Measurements from ENCODE around the gene TEX35.
"Not testable (repeated sequence)": the region's sequence is repeated elsewhere in the genome, so short reads cannot be mapped to it uniquely, and the experiment has no call there.

The TEX35 gene

GRCh38 chr1:178495158-178495557 lies 17.8 kb upstream of the TEX35 start:
- no peak for DNase-seq

DNA sequence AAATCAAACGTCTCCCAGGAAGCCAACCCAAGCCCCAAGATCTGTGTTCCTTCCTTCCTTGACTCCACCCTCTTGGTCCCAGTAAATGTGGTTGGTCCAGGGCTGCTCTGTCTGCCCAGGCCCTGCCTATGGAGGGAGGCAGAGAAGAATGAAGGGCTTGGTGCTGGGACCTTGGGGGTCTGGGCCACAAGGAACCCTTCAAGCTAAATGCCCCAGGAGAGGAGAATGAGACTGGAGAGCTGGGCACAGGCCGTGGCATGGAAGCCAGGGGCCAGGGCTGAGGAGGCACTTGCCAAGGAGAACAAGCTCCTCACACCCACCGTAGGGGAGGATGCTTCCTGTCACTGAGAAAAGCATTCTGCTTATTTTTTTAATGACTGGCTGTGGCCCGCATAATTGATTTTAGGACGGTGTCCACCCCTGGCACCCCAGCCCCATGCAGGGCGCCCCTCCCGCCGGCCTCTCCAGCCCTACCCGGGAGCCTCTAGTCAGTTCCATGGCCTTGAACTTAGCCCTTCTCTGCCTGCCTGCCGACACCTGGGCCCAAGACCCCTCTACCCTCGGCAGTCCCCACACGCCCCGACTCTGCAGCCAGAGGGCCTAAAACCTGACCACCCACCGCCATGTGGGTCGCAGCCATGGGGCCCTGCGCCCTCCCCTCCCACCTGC lies 17.0 kb upstream of the TEX35 start:
- DNase-seq = no peak

DNA sequence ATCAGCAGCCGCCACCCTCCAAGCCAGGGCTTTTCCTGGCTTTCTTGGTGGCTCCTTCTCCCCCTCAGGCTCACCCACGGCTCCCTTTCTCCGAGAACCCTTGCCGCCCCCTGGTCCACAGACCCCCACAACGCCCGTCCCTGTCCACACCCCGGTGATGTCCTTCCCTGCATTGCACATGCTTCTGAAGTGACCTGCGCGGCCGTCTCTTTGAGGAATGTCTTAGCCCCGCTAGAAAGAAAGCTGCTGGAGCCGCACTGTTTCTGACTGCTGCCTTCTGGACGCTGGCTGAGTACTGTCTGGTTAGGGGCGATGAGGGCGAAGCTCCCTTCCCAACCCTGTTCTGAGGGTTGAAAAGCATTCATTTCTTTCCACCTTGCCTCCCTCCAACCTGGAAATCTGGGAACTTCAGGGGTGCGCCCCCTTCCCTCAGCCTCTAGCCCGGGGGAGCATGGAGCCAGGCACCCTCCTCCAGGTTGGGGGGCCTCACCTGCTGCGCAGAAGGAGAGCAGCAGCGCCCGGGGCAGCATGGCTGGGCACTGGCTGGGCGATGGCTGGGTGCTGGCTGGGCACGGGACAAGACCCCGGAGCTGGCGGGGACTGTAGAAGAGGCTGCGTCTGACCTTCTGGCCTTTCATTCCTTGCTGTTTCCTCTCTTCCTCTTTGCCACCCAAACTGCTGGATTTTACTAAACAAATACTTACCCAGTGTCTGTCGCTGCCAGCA lies 16.3 kb upstream of the TEX35 start, which contains the start of gene CLEC20A:
Gene CLEC20A (minus strand): TSS at position 555 of the 726 bp plus-strand sequence. CDS start 25 bp downstream, at position 530.
- no peak for DNase-seq

- no peak for DNase-seq
Measured at GRCh38 chr1:178497903-178498478, 14.9 kb upstream of the TEX35 start.

DNA sequence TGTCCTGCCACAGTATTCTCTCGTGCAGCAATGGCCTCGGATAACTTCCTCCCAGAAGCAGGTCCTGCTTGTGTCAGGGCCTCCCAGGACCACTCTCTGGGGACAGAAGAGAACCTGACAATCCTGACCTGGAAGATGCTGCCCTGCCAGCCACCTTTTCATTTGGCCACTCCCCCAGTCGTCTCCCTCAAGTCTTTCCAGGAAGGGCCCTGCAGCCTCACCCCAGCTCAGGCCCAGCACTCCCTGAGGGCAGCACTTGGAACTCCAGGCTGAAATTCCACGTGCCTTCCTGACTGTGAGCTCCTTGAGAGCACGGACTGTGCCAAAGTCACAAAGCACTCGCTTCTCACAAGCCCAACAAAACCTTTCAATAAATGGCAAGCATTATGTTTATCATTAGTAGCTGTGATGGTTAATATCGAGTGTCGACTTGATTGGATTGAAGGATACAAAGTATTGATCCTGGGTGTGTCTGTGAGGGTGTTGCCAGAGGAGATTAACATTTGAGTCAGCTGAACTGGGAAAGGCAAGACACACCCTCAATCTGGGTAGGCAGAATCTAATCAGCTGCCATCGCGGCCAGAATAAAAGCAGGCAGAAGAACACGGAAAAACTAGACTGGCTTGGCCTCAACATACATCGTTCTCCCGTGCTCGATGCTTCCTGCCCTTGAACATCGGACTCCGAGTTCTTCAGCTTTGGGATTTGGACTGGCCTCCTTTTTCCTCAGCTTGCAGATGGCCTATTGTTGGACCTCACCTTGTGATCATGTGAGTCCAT lies 13.8 kb upstream of the TEX35 start:
- DNase-seq = no peak

DNA sequence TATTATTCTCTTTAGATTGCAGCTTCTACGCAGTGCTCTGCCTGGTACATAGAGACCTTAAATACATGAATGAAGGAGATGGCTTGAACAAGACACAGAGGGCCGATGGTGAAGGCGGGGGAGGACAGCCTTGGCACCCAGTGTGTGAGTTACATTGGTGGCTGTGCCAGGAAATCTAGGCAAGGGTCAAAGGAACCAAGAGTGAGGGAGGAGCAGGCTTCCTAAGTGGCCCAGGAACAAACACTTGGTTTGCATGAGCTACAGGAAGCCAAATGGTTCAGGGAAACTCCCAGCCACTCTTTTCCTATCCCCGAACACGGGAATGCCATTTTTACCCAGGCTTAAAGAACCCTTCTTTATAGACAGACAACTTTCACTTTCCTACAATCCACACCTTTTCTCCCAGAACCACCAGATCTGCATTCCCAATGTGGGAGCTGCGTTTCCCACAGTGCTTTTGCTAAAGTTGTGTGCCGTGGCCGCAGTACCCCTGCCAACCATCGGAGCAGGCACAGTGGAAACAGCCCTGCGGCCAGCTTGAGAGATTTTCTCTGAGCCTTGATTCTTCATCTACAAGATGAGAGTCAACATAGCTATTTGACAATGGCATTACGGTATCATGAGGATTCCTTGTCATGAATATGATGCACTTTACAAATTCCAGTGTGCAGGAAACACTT lies 12.7 kb upstream of the TEX35 start:
- DNase-seq = no peak

- no peak for DNase-seq
Measured at GRCh38 chr1:178500936-178501554, 11.9 kb upstream of the TEX35 start.

DNA sequence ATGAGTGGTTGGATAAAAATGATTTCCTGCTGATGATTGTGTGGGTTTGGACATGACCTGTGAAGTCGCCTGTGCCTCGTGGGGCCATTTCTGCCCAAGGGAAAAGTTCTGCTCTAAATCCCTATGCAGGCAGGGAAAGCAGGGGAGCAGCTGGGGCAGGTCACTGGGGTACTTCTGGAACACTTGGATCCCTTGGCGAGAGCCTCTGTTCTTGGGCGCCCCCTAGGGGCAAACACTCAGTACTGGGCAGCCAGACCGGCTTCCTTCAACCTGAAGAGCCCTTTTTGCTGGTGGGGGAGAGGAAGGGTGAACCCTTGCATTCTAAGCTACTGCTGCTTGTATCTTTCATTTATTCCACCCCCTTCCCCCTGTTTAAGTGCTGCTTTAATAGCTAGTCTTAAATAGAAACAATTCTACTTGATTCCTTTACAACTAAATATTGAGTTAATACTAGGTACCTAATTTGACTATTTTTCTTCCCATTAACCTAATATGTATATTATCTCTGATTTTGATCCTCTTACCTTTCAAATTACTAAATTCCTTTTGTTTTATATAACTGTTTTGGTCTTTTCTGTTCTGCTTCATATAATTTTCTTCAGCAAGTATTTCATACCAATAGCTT lies 11.1 kb upstream of the TEX35 start:
- DNase-seq = peak; percentile 48

DNA sequence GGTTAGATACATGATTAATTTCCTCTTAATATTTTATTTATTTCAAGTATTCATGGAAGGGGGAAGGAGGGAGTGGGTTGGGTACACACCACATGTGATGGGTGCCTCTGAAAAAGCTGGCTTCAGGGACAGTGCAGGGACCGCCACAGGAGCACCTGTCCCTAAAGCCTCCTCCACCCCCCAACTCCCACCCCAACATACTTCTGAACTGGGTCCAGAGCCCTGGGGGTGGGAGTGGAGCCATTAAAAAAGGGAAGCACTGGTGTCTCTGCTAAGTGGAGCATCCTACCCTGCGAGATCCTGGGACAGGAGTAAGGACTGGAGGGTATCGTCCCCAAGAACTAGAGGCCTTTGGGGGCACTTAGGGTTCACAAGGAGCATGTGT lies 10.6 kb upstream of the TEX35 start:
- DNase-seq = no peak

- DNase-seq = no peak
Measured at GRCh38 chr1:178502856-178503255, 10.1 kb upstream of the TEX35 start.

- DNase-seq = not testable (repeated sequence)
Measured at GRCh38 chr1:178503316-178503715, 9.6 kb upstream of the TEX35 start.

GRCh38 chr1:178503849-178504248 lies 9.1 kb upstream of the TEX35 start:
- no peak for DNase-seq

GRCh38 chr1:178504286-178504685 lies 8.6 kb upstream of the TEX35 start:
- DNase-seq = no peak

DNA sequence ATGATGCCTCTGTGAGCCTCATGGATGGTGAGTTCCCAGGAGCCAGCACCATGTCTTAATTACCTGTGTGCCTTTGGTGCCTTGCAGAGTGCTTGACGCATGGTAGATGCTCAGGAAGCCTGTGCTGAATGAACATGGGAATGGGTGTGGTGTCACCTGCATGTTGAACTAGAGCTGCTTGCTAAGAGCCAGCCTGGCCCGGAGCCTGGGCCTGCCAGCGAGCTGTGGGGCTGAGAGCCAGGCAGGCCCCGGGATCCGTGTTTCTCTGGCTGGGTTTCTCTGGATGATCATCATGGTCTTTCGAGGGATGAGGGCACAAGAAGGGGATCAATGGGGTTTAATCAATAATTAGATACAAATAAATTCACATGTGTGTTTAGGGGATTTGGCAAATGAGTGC lies 6.7 kb upstream of the TEX35 start:
- DNase-seq = no peak

DNA sequence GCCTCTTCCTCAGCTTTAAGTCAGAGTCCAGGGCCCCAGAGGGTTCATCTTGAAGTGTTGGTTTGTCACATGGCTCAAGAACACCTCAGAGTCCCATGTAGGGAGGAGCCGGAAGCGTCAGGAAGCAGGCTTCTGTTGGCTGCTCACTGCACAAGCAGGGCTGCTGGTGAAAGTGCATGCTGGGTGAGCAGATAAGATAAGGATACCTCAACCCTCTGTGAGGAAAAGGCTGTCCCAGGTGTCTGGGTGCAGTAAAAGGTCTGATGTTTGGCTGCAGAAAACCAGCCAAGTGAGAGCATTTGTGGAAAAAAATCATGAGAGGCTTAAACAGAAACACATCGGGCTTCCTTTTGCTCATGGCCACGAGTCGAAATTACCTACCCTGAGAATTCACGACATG lies 6.2 kb upstream of the TEX35 start:
- no peak for DNase-seq

GRCh38 chr1:178509414-178510007 lies 3.4 kb upstream of the TEX35 start:
- no peak for DNase-seq

- no peak for DNase-seq
Measured at GRCh38 chr1:178510155-178510554, 2.8 kb upstream of the TEX35 start.

DNA sequence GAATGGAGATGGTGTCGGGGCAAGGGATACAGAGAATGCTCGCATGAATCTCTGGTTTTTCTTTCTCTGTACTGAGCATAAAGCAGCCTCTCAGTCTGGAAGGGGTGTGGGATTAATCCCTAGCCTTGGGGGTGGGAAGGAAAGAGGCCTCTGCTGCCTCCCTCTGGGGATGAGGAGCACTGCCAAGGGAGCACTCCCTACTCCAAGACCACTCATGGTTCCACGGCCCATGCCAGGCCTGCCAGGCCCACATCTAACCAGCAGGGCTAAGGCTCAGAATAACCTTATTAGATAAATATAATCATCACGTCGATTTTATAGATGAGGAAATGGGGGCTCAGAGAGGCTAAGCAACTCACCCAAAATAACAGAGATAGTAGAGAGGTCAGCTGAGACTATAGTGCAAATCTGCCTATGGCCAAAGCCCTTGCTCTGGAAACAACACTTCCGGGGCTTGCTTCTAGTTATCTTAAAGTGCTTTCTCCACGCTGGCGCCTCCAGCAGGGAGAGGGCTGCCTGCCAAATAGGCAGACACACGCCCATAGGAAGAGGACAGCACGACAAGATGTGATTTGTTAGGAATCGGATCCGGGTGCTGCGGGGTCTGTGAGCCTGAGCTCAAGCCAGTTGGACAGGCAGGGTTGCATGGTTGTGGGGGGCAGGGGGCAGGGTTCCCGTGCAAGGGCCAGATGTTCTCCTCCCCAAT lies 522 bp downstream of the TEX35 start:
- DNase-seq = no peak

DNA sequence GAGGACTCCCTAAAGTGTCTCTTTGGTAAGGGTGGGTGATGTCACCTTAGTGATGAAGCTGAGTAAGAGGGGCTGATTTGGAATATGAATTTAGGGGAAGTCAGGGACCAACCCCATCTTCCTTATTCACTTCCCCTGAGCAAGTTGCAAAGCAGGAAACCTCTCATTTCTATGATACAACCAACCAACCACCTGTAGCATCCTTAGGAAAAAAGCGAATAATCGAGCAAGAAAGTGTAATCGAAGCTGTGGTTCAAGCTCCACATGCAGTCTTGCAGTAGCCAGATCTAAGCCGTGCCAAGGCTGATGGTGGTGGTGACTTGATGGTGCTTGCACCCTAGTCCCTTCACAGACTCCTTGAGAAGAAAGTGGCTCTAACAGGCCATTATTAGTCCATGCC lies 3.2 kb downstream of the TEX35 start:
- no peak for DNase-seq

DNA sequence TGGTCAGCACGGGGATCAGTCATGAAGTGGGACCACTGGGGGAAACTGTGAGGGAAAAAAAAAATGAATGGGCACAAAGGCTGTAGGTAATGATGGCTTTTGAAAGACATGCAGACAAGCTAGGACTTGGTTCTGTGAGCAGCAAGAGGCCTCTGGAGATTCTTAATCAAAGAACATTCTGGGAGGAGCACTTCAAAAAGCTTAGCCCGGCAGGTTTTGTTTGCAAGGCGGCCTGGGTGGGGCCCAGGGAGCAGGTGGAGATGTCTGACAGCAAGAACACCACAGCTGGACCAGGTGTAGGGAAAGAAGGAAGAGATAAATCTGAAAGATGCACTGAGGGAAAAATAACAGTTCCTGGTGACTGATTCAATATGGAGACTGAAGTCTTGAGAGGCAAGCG lies 6.0 kb downstream of the TEX35 start:
- no peak for DNase-seq

Measured in right kidney (tissue), 1 donor.